Lower leg skin (tissue), 4 donors: Measurements from ENCODE around the gene ABHD17B. TPM values are rescaled to one million over a fixed set of nuclear protein-coding genes. Genes with fewer than 3 reads are reported as not detected.

Experiments
- DNase-seq, 2 donors: peaks; one replicate each; pipeline ENCODE4 v3.0.0-alpha.2; 2019; ENCODE audit warnings: low spot score in 2 of 2
- H3K4me3 ChIP-seq: fragments of 200-600 bp; sonication (generic); 2 replicates; pipeline ENCODE4 v1.5.1; 2017; ENCODE audit warnings: mild to moderate bottlenecking, low read depth; ENCODE audit not compliant: poor library complexity, severe bottlenecking
- CTCF ChIP-seq, 3 donors: fragments of 450-650 bp; IDR thresholded peaks; one replicate each; pipeline ENCODE4 v1.5.1; 2016; ENCODE audit warnings: antibody characterized with exemption in 3 of 3, mild to moderate bottlenecking in 3 of 3, moderate library complexity in 2 of 3
- POLR2A ChIP-seq, 2 donors: fragments of 450-650 bp; IDR thresholded peaks; one replicate each; pipeline ENCODE4 v1.6.1; 2016 to 2017; ENCODE audit warnings: antibody characterized with exemption in 2 of 2, mild to moderate bottlenecking in 1 of 2, moderate library complexity in 1 of 2
- WGBS, 2 donors: methylation state at CpG; one replicate each; pipeline ENCODE4 v1.1.5; 2018; 5-methylcytosine and 5-hydroxymethylcytosine counted together
- intact Hi-C: fragments of 100-400 bp; cut with DNase I; formaldehyde crosslinking; loops from one replicate; pipeline ENCODE4 v1.15.0; 2023; ENCODE audit warnings: low total_unique reads
- total RNA-seq, 4 donors: library from RNA; depleted of rRNA; stranded (reverse); fragments of >200 nt; gene quantifications; one replicate each; pipeline ENCODE4 v1.1.0, GENCODE V29; 2016

Gene ABHD17B
- total RNA-seq, 4 donors from 2014 or later, result 36.8 to 44.1 (median 40.1) TPM

DNA sequence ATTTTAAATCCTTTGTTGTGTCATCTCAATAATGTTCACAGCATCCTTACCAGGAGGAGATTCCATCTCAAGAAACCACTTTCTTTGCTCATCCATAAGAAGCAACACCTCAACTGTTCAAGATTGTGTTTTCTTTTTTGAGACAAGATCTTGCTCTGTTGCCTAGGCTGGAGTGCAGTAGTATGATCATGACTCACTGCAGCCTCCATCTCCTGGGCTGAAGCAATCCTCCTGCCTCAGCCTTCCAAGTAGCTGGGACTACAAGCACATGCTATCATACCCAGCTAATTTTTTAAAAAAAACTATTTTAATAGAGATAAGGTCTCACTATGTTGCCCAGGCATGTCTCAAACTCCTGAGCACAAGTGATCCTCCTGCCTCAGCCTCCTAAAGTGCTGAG, 60.0 kb downstream of the ABHD17B start:
- DNase-seq, result no peak
- TF ChIP-seq POLR2A (IDR thresholded peaks at IDR 0.05), result no peak
- no peak for TF ChIP-seq CTCF (IDR thresholded peaks at IDR 0.05)
- intact Hi-C loops, result no loop called here
- H3K4me3 ChIP-seq, result no peak overlapping the region

- DNase-seq, result no peak
- H3K4me3 ChIP-seq, result no peak overlapping the region
- TF ChIP-seq POLR2A (IDR thresholded peaks at IDR 0.05) (no peak), CTCF (IDR thresholded peaks at IDR 0.05) (no peak)
- 81% methylated on average over 2 of the region's 2 CpGs for WGBS, 2 donors
- intact Hi-C loops, result no loop called here
Observed at GRCh38 chr9:71847892-71848291, 63.1 kb downstream of the ABHD17B start.

DNA sequence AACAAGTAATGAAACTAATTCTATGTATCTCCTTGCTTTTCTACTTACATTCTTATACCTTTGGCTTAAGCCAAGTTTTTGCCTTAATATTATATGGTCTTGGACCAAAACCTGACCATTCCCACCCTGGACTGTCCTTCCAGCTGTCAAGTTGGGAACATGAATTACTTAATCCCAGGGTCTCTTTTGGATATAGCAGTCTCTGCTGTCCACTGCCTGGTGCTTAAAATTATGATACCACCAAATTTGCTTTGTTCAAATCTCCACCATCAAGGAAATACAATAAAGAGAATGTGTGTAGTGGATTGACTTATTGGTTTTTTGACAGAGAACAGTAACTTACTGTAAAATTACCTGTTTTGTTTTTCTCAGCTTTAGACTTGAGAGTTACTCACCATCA, 66.2 kb downstream of the ABHD17B start:
- intact Hi-C loops, result no loop called here
- no peak for TF ChIP-seq POLR2A (IDR thresholded peaks at IDR 0.05)
- no peak for TF ChIP-seq CTCF (IDR thresholded peaks at IDR 0.05)
- no peak overlapping the region for H3K4me3 ChIP-seq

DNA sequence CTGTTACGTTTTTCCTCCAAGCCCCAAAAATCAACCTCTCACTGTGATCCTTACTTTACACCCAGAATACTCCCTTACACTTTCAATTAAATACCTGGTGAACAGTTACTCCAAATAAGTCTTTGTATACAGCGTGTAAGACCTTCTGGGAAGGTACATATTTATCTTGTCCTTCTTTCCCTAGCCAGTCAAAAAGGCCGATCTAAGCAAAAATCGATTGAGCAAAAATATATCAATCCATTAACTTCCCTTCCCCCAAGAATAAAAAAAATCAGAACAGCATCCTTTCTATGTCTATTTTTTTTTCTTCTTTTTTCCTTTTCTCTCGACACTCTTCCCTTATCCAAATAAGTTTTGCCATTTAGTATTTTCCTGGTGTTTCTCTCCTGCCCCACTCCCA, 71.3 kb downstream of the ABHD17B start:
- TF ChIP-seq POLR2A (IDR thresholded peaks at IDR 0.05), result no peak
- no peak for TF ChIP-seq CTCF (IDR thresholded peaks at IDR 0.05)
- intact Hi-C loops, result no loop called here
- H3K4me3 ChIP-seq, result no peak overlapping the region
- DNase-seq, result no peak
- 90 to 92% methylated on average over 5 of the region's 5 CpGs for WGBS, 2 donors

More for the DNA sequence above, 66.2 kb downstream of the ABHD17B start:
- no peak for DNase-seq

DNA sequence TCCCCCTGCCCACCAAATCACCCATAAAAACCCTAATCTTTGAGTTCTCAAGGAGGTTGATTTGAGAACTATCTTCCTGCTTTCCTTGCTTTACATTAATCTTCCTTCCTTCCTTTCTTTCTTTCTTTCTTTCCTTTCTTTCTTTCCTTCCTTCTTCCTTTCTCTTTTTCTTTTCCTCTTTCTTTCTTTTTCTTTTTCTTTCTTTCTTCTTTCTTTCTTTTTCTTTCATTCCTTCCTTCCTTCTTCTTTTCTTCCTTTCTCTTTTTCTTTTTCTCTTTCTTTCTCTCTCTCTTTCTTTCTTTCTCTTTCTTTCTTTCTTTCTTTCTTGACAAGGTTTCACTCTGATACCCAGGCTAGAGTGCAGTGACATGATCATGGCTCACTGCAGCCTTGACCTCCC, 75.4 kb downstream of the ABHD17B start:
- no peak for DNase-seq
- intact Hi-C loops, result no loop called here
- H3K4me3 ChIP-seq, result no peak overlapping the region
- TF ChIP-seq CTCF (IDR thresholded peaks at IDR 0.05) (no peak), POLR2A (IDR thresholded peaks at IDR 0.05) (no peak)

DNA sequence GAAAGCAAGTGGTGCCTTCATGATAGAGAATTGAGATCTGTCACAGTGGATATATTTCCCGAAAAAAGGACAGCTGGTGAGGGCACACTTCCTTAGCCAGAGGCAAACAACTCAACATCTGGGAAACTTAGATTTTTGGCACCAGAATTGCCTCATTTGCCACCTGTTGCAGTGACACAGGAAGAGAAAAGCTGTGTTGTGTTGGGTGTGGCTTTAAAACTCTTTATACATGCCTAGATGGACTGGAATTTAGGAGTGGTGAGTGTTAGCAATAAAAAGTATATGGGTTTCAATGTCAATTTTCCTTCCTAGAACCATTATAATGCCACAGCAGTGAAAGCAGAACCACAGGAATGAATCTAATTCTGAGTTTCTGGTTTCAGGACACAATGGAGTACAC, 80.1 kb downstream of the ABHD17B start:
- intact Hi-C loops, result no loop called here
- H3K4me3 ChIP-seq, result no peak overlapping the region
- TF ChIP-seq POLR2A (IDR thresholded peaks at IDR 0.05) (no peak), CTCF (IDR thresholded peaks at IDR 0.05) (no peak)
- DNase-seq, result no peak
- 38 to 53% methylated on average over 1 of the region's 1 CpG for WGBS, 2 donors
